ENCODE data around the gene GPX5.
"Not testable (repeated sequence)": the region's sequence is repeated elsewhere in the genome, so short reads cannot be mapped to it uniquely, and the experiment has no call there.

The GPX5 gene

DNA sequence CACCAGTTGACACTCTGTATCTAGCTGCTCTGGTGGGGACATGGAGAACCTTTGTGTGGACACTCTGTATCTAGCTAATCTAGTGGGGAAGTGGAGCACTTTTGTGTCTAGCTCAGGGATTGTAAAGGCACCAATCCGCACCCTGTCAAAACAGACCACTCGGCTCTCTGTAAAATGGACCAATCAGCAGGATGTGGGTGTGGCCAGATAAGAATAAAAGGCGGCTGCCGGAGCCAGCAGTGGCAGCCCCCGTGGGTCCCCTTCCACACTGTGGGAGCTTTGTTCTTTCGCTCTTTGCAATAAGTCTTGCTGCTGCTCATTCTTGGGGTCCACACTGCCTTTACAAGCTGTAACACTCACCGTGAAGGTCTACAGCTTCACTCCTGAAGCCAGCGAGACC is 13.3 kb upstream of the GPX5 start:
- DNase-seq (ENCODE audit: low read depth), result not testable (repeated sequence)

DNA sequence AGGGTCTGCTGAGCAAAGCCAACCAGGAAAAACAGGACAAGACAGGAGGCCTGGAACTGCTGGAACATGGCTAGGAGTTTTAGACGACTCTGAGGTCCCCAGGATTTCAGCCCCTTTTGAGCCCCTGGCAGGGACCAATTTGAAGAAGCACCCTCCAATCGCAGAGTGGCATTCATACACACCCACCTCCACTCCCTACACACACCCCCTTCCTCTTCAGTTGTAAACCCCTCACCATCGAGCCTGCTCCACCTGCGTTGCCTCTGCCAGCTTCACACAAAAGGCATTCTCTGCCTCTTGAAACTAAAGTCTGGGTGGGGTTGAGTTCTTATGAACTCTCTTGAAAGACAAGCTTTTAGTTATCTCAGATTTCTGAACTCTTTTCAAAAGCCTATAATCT is 10.0 kb upstream of the GPX5 start, which contains the start of gene GPX6:
GPX6 (minus strand) TSS at position 118 of the 400 bp plus-strand sequence; CDS start at position 68, 50 bp downstream.
- DNase-seq (ENCODE audit: low read depth), result no peak

DNA sequence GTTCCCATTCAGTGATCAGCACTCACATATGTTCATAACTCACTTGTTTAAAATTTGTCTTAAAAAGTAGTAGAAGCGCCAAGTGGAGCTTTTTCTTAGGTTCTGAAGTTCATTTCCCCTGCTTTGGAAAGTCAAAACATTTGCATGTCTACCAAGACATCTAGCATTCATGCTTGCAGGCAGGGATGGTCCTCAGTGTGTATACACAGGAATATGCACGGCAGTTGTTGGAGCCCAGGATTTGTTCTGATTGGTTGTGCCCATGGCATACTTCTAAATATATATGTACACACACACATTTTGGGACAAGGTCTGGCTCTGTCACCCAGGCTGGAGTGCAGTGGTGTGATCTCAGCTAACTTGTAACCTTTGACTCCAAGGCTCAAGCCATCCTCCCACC is 7.7 kb upstream of the GPX5 start:
- DNase-seq (ENCODE audit: low read depth), result no peak

DNA sequence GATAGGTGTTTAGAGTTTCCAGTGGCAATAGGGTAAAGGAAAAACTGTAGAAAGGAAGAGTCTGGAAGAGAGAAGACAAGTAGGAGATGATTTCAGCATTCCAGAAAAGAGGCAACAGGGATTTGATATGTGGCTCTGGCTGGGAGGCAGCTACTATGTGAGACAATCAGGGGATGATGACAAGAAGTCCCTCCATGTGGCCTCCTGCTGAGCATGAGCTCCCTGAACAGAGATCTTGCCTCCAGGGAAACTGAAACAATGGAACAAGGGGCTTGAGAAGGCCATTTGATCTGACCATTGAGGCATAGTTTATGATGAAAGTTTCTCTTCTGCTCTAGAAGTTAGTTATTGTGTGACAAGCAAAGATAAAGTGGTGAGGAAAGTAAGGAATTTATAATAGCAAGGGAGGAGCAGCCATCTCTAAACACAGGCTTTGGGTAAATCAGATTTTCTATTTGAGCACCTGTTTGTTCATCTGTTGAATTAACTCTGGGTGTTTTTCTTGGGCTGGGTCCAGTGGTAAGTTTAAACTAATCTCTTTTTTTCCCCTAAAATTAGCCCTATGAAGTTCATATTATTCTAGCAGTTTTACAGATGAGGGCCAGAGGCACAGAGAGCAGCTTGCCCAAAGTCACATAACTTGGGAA is 3.0 kb upstream of the GPX5 start:
- no peak for DNase-seq (ENCODE audit: low read depth)

DNA sequence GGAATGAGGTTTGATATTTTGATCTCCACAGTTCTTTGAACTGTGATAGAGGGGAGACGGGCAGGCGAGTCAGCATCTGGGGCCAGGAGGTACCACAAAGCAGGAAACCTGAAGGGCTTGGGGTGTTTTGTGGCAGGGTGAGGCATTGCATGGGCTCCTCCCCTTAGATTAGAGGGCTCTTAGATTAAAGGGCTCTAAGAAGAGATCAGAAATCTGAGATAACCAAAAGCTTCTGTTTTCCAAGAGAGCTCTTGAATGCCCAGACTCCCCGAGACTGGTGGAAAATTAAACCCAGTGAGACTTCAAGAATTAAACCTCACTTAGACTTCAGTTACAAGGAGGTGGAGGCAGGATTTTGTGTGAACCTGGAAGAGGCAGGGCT is 2.4 kb upstream of the GPX5 start:
- DNase-seq (ENCODE audit: low read depth), result no peak

DNA sequence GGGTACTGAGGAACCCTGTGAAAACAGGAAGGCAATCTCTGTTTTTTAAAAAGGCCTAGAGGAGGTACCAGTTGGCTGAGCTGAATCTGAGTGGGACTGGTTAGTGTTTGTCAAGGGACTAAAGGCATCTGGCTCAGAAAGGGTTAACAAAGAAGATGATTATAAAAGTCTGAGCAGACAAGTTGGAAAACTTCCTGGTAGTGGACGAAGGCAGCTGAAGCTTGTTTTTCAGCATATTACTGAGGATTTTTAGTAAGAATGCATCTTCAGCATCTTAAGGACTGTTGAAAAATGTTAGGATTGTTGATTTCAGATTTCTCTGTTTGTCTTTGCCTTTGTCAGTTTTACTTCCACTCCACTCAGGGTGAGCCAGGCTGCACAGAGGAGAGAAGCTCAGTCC is 5.1 kb downstream of the GPX5 start:
- no peak for DNase-seq (ENCODE audit: low read depth)

DNA sequence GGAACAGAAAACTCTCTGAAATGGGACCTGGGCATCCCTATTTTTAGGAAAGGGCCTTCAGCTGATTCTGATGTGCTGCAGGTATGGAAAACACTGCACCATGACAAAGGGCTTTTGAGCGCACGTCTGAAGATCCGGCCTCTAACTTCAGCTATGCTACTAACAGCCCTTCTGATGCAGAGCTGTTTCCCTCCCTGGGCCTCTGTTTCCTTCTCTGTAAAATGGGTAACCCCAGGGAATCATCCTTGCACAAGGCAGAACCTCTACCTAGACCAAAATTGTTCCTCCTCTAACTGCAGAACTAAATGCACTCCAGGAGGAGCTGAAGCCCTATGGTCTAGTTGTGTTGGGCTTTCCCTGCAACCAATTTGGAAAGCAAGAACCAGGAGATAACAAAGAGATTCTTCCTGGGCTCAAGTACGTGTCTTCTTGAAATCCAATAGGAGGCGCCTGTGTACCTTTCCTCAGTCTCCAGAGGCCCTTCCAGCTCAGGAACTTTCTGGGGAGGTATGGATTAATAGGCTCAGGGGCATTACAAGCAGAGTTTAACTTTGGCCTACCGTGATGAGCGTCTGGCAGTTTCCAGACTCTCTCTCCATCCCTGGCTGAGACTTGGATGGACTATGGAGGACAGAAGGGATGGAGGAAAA is 5.9 kb downstream of the GPX5 start:
- no peak for DNase-seq (ENCODE audit: low read depth)

DNA sequence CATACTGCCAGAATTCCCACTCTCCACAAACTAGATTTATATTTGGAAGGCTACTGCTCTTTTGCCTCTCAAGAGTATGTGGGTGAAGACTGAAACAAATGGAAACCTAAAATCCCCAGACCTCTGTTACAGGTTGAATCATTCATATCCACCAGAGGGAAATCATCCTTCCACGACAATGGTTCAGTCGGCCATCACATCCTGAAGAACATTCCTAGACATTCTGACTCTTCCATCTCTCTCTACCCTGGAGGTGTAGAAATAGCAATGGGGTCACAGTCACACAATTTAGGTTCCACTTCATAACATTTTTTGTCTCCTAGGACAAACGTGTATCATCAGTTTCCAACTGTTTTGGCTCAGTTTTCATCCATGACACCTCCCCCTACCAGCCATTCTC is 8.6 kb downstream of the GPX5 start:
- no peak for DNase-seq (ENCODE audit: low read depth)

DNA sequence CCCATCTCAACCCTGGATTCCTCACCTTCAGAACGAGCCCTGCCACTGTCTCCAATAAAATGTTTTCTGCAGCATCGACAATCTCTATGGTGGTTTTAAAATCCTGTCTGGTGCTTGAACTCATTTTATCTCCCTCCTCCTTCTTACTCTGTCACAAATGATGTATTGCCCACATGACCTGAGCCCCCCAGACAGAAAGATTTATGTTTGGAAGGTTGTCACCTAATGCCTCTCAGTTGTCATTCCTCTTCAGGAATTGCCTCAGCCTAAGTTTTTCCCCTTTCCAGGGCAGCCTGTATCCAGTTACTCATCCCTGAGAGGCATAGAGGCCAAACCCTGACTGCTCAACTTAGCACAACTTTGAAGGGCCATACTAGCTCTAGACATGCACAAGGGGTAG is 9.2 kb downstream of the GPX5 start:
- DNase-seq (ENCODE audit: low read depth), result no peak

DNA sequence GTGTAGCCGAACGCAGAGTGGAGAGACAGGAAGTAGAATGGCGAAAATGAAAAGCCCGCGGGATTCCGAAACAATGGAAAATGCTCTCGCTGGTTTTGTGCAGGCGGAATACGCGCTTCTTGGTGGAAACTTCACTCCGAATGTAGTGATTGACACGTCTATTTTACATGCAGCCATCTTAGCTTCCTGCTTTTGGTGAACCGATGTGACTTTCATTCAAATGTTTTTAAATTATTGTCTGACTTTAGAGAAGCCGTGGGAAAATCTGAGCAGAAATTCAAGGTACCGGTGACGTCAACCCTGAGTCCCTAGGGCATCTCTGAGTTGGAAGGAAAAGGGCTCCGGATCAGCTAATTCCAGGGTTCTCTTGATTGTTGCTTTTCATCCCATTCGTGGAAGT is 11.4 kb downstream of the GPX5 start:
- no peak for DNase-seq (ENCODE audit: low read depth)

DNA sequence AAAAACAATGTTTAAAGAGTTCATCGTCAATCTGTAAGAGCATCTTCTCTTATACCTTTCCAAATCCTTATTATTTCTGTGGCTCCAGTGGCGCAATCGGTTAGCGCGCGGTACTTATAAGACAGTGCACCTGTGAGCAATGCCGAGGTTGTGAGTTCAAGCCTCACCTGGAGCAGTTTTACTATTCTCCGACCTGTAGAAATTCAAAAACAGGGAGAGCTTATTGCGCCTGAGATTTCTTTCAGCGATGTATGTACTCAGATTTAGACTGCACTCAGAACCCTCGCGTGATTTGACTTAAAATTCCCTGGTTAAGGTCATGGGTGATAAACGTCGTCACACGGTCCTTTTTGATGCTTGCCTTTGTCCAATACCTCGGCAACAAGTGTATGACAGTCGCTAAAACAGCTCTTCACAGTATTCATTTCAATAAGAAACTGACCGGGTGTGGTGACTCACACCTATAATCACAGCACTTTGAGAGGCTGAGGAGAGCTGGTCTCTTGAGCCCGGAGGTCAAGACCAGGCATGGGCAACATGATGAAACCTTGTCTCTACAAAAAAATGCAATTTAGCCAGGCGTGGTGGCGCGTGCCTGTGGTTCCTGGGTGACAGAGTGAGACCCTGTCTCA is 11.9 kb downstream of the GPX5 start:
- DNase-seq (ENCODE audit: low read depth), result no peak

DNA sequence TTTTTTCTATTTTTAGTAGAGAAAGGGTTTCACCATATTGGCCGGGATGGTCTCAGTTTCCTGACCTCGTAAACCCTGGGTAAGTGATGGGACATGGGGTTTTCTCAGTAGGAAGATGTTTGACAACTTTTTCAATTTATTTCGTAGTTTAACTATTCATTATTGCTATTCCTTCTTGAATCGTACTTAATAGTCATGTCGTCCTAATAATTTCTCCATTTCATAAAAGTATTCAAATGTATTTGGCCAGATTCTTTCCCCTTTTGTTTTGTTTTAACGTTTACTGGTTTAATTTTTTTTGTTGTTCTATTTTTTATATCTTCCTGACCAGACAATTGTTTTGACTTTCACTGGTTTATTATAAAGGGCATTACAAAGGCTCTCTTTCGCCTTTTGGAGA is 16.3 kb downstream of the GPX5 start:
- DNase-seq (ENCODE audit: low read depth), result no peak

DNA sequence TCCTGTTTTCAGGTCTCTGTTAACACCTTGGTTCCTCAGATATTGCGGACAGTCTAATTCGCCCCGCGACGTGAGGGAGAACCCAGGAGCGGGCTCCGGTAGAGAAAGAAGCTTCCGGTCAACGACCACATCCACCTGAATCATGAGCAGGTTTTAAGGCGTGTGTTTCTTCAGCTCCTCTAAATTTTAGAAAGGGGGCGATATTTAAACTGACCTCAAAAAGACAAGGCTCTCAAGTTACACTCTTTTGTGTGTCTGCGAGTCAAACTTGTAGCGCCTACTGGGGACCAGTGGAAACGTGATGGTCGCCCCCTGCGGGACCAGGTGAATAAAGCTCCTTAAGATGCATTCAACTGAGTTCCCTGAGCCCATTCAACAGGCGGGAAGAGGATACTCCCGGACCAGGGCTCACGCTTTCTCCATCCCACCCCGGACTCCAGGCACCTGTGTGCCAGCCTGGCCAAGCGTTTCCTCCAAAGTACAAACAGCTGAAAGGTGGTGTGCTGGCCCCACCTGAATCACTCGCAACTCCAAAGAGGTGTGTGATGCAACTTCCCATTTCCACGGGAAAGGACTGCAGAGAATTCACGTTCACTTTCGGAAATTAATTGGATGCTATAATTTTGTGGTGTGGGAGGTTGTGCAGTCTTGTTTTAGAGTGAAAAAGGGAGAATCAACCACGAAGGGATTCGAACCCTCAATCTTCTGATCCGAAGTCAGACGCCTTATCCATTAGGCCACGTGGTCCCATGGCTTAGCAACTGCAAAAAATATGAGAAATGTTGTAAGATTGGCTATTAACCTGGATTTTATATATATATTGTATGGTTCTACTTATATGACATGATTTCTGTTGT is 17.0 kb downstream of the GPX5 start:
- peak; percentile 21 for DNase-seq (ENCODE audit: low read depth)

DNA sequence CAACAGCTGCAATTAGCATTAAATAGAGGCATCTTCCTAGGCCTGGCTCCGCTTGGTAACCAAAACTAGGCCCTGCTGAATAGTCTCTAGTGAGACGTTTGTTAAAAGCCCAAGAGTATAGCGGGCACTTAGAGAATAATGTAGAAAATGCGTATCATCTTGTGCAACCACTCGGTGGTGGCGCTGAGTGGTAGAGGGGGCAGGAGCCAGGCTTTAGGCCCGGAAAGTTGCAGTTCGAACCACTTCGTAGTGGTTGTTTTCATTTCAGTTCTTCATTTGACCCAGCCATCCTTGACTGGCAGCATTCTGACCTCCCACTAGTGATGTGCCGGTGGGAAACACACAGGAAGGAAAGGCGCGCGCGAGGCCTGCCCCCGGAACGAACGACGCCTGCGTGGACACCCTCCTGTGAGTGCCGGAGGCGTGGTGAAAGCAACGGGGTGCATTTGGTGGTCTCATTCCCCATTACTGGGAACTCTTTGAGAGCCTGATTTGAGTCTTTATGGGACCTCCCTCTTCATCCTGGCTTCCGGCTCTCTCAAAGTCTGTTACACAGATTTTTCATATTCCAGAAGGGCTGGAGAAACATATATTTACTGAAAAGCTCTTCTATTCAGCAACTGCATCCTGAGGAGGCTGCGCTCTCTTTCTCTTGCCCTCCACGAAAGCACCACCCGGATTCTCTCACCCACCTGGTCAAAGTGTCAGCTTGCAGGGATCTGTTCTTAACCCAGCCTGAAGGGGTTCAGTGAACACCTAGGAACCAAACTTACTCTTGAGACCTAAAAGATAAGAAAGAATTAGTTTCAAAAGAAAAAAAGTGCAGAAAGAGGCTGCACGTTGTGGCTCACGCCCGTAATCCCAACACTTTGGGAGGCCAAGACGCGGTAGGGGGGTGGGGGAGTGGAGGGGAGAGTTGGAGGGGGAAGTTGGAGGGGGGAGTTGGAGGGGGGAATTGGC is 18.2 kb downstream of the GPX5 start:
- no peak for DNase-seq (ENCODE audit: low read depth)

DNA sequence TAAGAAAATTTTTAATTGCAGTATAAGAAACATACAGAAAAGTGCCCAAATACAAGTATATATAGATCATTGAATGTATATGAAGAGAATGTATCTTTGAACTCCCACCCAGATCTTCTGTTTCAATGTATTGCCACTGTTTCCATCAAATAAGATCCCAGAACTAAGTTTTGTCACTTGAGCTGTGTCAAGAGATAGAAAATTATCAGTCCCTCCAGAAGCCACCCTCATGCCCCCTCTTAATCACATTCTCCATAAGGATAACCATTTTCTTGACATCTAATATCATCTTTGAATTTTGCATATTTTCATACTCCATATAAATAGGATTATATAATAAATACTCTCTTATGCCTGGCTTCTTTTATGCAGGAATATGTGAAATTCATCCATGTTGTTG is 20.3 kb downstream of the GPX5 start:
- DNase-seq (ENCODE audit: low read depth), result no peak

DNA sequence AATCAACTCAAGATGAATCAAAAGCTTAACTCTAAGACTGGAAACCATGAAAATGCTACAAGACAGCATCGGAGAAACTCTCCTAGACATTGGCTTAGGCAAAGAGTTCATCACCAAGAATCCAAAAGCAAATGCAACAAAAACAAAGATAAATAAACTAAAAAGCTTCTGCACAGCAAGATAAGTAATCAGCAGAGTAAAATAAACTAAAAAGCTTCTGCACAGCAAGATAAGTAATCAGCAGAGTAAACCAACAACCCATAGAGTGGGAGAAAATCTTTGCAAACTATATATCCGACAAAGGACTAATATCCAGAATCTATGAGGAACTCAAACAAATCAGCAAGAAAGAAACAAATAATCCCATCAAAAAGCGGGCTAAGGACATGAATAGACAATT is 21.3 kb downstream of the GPX5 start:
- DNase-seq (ENCODE audit: low read depth), result not testable (repeated sequence)

DNA sequence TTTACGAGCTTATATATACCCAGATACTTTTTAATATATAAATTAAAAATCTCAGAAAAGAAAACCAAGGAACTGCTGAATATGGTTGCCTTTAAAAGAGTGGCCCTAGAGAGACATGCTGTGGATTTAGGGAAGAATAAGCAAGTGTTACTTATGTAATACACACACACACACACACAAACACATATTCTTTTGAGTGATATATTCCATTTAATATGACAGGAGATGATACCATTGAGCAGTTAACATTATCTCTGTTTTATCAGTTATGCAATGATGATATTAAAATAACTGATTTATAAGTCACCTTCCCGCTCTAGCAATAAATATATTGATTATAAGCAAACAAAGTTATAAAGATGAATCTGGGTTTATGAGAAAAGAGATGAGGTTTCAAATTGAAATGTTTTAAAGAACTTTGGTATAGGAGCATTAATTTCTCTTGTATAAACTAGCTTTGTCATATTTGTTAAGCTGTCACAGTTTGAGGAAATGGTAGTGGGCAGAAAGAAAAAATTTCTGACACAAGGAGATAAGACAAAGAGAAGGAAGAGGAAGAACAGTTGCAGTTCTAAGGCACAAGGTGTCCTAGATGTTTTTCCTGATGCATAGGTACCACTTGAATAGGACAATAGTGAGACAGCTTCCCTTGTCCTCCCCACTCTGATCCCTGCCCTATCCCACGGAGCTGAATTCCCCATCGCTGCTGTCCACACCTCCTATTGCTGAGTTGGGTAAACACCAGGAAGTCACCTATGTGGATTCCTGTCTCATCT is 26.4 kb downstream of the GPX5 start:
- no peak for DNase-seq (ENCODE audit: low read depth)

DNA sequence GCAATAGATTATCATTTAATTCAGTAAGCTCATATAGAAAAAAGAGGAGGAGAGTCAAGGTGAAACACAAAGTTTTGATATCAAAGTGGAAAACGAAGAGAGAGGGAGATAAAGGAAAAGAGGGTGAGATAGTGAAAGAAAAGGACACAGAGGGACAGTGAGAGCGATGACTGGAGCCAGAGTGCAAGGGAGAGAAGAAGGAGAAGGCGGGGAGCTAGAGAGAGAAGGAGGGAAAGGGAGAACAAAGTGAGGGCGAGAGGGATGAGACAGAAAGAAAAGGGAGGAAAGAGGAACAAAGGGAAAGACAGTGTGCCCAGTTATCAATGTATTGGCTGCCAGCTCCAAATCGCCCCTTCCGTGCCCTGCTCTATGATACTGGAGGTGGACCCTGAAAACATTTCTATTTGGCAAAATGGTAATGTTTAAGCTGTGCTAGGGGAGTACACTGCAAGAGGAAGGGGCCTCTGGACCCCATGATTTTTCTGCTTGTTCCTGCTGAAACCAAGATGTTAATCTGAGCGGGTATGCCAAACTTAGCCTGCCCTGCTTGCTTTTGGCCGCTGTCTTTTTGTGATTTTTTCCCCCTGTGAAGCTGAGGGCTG is 27.8 kb downstream of the GPX5 start:
- DNase-seq (ENCODE audit: low read depth), result no peak

DNA sequence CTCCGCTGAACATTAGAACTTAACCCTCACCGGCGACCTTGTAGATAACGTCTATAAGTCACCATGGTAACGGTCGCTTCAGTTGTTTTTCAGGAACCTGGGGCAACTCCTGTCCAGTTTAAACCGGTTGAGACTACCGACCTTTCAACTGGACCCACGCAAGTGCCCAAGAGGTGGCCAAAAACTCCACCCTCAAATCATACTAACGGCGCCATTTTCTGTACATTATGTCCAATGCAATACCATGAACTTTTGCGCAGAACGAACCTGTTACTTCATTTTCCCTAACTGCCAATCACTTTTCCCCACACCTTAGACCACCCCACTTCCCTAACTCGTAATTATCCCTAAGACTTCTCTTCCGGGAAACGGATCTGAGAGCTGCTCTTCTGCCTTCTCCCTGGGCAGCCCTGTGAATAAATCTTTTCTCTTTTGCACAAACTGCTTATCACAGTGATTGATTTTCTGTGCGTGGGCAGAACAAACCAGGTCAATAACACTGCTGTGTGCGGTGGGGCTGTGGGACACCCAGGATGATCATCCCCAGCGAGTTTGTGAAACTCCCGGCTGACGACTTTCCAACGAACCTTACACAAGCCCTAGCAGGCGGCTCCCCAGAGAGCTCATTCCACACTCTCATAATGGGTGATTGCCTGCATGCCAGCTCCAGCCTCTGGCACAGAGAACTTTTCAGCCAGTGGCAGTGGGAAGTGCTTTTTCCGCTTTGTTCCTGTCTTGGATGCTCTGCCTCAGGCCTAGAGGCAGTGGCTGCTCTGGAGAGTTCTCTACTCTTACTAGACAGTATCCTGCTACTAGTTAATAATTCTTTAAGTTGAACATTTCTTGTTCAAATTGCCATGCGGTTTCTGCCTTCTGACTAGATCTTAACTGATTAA is 28.6 kb downstream of the GPX5 start:
- no peak for DNase-seq (ENCODE audit: low read depth)

Measured in activated T-helper 9 cell treated with anti-CD3 and anti-CD28 coated beads, Interleukin-2, amount 50 U/mL, for 16 hours (primary cell).